GM13977 (cell line): Measurements from ENCODE around the gene CACNG4.
A peak's percentile ranks its signal among the peaks of the same experiment; 100 is the strongest.

Experiments used
- DNase-seq: peaks from one replicate; pipeline ENCODE4 v3.0.0; 2012; ENCODE audit warnings: low spot score
- CTCF ChIP-seq: IDR thresholded peaks from 2 replicates; pipeline ENCODE4 v1.5.1; 2012; ENCODE audit warnings: mild to moderate bottlenecking, control low read depth; ENCODE audit not compliant: insufficient read depth; ENCODE audit errors: extremely low read depth, missing control alignments
- in situ Hi-C: fragments of 300-500 bp; cut with MboI; formaldehyde crosslinking; loops from one replicate; pipeline ENCODE4 v1.12.0; 2022; ENCODE audit warnings: low sequenced_read_pairs, low pct_unique_long_range_greater_than_20kb, mixed read lengths, inconsistent platforms; ENCODE audit not compliant: unreplicated experiment

CACNG4 gene

GRCh38 chr17:67030641-67031040, 66.1 kb downstream of the CACNG4 start:
- no peak for DNase-seq
- no peak for TF ChIP-seq CTCF
- in situ Hi-C loops: no loop called here

- no peak for DNase-seq
- TF ChIP-seq CTCF: no peak
- in situ Hi-C loops: no loop called here
Observed at GRCh38 chr17:67032382-67032781, 67.9 kb downstream of the CACNG4 start.

- in situ Hi-C loops: no loop called here
Observed at GRCh38 chr17:67032985-67033384, 68.5 kb downstream of the CACNG4 start.

GRCh38 chr17:67033613-67034012, 69.1 kb downstream of the CACNG4 start:
- TF ChIP-seq CTCF: no peak
- in situ Hi-C loops: no loop called here
- DNase-seq: no peak

More at GRCh38 chr17:67032985-67033384, 68.5 kb downstream of the CACNG4 start:
- no peak for DNase-seq
- no peak for TF ChIP-seq CTCF

GRCh38 chr17:67035131-67036083, 70.9 kb downstream of the CACNG4 start:
- in situ Hi-C loops: no loop called here
- peak; percentile 82 for DNase-seq
- TF ChIP-seq CTCF: no peak

GRCh38 chr17:67038861-67039365, 74.4 kb downstream of the CACNG4 start:
- no peak for TF ChIP-seq CTCF
- in situ Hi-C loops: no loop called here
- no peak for DNase-seq
